BE2C (cell line): ENCODE data around the gene SHB.
A peak's percentile ranks its signal among the peaks of the same experiment; 100 is the strongest.

Experiments used
- DNase-seq: peaks from one replicate; pipeline ENCODE4 v3.0.0-alpha.2; 2020
- H3K27me3 ChIP-seq: fragments of 250-450 bp; sonication (Bioruptor Pico); 2 replicates; pipeline ENCODE4 v1.5.1; 2020; ENCODE audit warnings: mild to moderate bottlenecking
- H3K36me3 ChIP-seq: fragments of 250-450 bp; sonication (Bioruptor Pico); 2 replicates; pipeline ENCODE4 v1.5.1; 2020; ENCODE audit warnings: mild to moderate bottlenecking
- H3K4me1 ChIP-seq: fragments of 250-450 bp; sonication (Bioruptor Pico); 2 replicates; pipeline ENCODE4 v1.5.1; 2020
- H3K4me3 ChIP-seq: 2 replicates; pipeline ENCODE4 v1.5.1; 2011; ENCODE audit warnings: low read depth, low read length
- H3K9me3 ChIP-seq: fragments of 250-450 bp; sonication (Bioruptor Pico); 2 replicates; pipeline ENCODE4 v1.5.1; 2020
- TF ChIP-seq, protein P1 (sequence below): IDR thresholded peaks from 2 replicates; pipeline ENCODE4 v1.5.1; 2012; ENCODE audit warnings: mild to moderate bottlenecking, low read depth, low read length

SHB gene

DNA sequence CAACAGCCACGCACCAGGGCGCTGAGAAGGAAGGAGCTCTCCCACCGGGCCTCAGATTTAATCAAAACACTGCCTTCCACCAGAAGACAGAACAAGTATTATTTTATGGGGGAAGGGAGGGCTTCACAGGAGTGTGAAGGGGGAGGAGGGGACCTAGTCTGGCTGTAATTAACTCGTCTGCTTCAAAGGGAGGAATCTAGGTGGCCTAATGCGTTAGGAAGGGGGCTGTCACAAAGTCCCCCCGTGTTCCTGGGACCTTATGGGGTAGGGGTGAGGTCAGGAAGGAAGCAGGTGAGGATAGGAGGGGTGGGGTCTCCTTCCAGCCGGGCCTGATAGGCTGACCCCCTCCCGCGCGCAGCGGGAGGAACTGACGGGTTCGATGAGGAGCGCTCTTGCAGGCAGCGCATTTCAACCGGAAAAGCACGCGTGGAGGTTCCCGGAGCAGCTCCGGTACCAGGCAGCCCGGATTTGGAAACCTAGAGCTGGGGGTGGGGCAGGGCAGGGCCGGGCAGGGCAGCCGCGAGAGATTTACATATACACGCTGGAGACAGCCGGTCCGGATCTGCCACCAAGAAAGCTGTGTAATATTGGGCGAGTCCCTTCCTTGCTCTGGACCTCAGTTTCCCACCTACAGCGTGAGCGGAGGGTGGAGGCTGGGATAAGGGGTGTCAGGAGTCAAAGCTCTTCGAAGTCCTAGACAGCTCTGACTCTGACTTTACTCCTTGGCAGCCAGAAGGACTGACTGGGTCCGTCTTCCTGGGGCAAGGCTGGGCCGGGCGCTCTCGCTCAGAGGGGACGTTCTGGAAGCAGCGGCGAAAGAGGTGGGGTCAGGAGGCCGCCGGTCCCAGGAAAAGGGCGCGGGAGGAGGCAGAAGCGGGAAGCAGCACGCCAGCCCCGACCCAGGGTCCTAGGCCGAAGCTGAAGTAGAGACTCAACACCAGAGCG is 1.8 kb downstream of the SHB start:
- no peak for DNase-seq
- Histone ChIP-seq H3K4me1 (peaks cover 21% of the 10 kb centered on the region), H3K36me3 (no peaks in the 10 kb centered on the region; the same call in 1 of the 2 replicates), H3K9me3 (no peaks in the 10 kb centered on the region), H3K4me3 (peak overlapping the region; percentile 88), H3K27me3 (no peaks in the 10 kb centered on the region)
- TF ChIP-seq, protein P1, sequence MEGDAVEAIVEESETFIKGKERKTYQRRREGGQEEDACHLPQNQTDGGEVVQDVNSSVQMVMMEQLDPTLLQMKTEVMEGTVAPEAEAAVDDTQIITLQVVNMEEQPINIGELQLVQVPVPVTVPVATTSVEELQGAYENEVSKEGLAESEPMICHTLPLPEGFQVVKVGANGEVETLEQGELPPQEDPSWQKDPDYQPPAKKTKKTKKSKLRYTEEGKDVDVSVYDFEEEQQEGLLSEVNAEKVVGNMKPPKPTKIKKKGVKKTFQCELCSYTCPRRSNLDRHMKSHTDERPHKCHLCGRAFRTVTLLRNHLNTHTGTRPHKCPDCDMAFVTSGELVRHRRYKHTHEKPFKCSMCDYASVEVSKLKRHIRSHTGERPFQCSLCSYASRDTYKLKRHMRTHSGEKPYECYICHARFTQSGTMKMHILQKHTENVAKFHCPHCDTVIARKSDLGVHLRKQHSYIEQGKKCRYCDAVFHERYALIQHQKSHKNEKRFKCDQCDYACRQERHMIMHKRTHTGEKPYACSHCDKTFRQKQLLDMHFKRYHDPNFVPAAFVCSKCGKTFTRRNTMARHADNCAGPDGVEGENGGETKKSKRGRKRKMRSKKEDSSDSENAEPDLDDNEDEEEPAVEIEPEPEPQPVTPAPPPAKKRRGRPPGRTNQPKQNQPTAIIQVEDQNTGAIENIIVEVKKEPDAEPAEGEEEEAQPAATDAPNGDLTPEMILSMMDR = no peak

DNA sequence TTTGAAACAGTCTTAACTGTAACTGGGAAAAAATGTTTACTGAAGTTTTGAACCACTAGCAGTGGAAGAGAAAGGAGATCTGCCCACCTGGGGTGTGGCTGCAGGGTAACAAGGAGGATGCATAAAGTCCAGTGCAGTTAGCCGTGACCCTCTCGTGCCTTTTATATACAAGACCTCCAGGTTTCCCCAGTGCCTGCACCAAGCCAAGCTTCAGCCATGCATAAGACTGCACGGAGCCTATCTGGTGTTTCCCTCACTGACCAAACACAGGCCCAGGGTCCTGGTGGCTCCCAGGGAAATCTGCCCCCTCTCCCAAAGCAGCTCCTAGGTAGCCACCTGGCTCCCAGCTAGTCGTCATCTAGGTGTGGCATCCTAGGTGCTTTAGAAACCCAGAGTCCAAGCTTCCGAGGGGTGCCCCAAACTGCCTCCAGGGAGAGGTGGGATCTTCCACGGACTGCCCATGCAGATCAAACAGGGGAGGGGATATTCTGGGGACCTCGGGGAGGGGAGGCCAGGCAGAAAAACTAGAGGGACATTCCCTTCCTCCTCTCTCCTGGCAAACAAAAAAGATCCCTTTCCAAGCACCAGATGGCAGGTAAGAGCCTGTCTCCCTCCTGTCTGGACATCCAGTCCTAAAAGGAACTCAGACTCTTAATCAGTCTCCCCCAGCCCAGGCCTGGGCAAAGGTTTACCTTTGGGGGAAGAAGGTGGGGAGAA is 2.7 kb downstream of the SHB start:
- H3K4me1 ChIP-seq = peaks cover 26% of the 10 kb centered on the region
- no peak for DNase-seq
- TF ChIP-seq, protein P1 = peak; percentile 32; the same call in 1 of the 2 replicates

DNA sequence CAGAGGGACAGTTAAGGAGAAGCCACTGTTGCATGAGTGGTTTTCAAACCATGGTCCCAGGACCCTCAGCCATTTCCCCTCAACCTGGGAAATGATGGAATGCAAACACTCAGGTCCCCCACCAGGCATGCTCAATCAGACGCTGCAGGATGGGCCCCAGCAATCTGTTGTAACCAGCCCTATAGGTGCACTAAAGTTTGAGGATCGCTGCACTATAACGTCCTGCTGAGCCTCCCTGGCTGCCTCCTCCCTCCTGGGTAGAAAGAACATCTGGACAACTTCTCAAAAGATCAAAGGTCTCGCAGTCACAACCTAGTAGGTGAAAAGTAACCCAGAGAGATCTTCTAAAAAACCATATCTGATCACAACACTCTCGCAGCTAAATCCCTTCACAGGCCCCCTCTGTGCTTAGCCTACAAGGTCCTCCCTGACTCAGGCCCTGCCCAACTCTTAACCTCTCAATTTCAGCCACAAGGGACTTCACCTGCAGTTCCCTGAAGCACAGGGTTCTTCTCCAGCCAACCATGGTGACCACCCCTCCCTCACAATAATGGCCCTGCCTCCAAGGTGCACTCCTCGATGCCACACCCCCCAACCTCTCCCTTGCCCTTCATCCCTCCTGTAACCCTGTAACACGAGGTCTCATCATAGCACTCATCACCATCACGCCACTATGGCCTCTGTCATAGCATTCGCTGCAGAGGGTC is 3.5 kb downstream of the SHB start:
- H3K9me3 ChIP-seq = no peaks in the 10 kb centered on the region
- H3K4me1 ChIP-seq = peaks cover 26% of the 10 kb centered on the region
- H3K27me3 ChIP-seq = no peaks in the 10 kb centered on the region
- no peak for DNase-seq
- peak overlapping the region; percentile 88 for H3K4me3 ChIP-seq
- H3K36me3 ChIP-seq = no peaks in the 10 kb centered on the region; the same call in 1 of the 2 replicates
- TF ChIP-seq, protein P1 = no peak

More for the DNA sequence above, 2.7 kb downstream of the SHB start:
- no peaks in the 10 kb centered on the region for H3K9me3 ChIP-seq
- H3K27me3 ChIP-seq = no peaks in the 10 kb centered on the region
- no peaks in the 10 kb centered on the region; the same call in 1 of the 2 replicates for H3K36me3 ChIP-seq
- peak overlapping the region; percentile 88 for H3K4me3 ChIP-seq

DNA sequence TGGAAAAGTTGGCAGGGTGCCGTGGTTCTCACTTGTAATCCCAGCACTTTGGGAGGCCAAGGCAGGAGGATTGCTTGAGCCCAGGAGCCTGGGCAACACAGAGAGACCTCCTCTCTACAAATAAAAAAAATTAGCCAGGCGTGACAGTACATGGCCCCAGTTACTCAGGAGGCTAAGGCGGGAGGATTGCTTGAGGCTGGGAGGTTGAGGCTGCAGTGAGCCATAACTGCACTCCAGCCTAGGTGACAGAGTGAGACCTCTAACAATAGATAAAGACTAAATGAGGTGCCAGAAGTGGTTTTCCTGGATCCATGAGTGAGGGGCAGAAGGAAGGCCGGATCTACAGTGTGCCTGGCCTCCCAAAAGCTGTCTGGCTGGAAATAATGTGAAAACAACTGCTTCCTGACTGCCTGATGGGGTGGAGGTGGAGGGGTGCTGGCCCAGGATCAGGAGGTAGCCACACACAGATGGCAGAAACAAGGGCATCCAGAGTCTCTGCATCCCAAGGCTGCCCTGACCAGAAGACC is 4.1 kb downstream of the SHB start:
- Histone ChIP-seq H3K36me3 (no peaks in the 10 kb centered on the region; the same call in 1 of the 2 replicates), H3K27me3 (no peaks in the 10 kb centered on the region), H3K9me3 (no peaks in the 10 kb centered on the region), H3K4me3 (no peak overlapping the region), H3K4me1 (peaks cover 20% of the 10 kb centered on the region)
- DNase-seq = no peak
- TF ChIP-seq, protein P1 = no peak

DNA sequence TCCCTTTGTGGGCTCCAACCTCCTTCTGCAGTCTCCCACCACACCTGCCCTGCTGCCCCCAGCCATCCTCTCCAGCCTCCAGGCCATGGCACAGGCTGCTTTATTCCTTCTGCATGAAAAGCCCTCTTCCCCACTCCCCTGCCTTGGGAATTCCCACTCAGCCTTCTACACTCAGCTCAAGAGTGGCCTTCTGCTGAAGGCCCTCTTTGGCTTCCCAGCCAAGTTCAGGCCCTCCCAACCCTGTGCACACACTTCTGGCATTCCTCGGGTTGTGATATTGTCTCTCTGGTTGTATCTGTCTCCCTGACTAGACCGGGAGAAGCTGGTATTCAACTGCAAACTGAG is 5.7 kb downstream of the SHB start:
- TF ChIP-seq, protein P1 = no peak
- DNase-seq = no peak
- no peaks in the 10 kb centered on the region for H3K9me3 ChIP-seq
- no peaks in the 10 kb centered on the region; the same call in 1 of the 2 replicates for H3K36me3 ChIP-seq
- H3K27me3 ChIP-seq = no peaks in the 10 kb centered on the region
- peaks cover 20% of the 10 kb centered on the region for H3K4me1 ChIP-seq
- H3K4me3 ChIP-seq = no peak overlapping the region
